ENCODE data around the gene CA5B.
"Not testable (repeated sequence)": the region's sequence is repeated elsewhere in the genome, so short reads cannot be mapped to it uniquely, and the experiment has no call there.

Gene CA5B

DNA sequence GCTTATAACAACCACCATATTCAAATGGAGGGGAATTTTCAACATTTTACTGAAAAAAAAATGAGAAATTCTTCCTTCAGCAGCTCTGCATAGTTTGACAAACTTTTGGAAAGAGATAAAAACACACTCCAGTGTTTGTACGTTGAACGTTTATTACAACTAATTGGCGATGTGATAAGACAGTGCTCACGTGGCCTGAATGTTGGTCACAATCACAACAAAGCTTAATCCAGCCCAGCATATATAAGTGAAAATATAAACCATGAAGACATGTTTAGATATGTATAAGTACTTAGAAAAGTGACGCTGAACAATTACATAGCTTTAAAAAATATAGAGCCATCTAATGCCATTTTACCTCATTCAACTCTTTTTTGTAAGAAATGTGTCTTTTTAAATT, 87.9 kb downstream of the CA5B start:
- Histone ChIP-seq H3K4me1 (ENCODE audit: control insufficient read depth in 5 of 5, insufficient read depth in 5 of 5, low read length in 5 of 5) (no peaks in the 10 kb centered on the region), H3K27ac (ENCODE audit: low read depth, low read length) (no peak overlapping the region), H3K27me3 (ENCODE audit: control insufficient read depth in 5 of 5, insufficient read depth in 4 of 5, low read length in 5 of 5) (no peaks in the 10 kb centered on the region), H3K9me3 (ENCODE audit: control insufficient read depth in 5 of 5, low read length in 5 of 5) (no peaks in the 10 kb centered on the region), H3K9ac (ENCODE audit: low read length in 5 of 5) (no peak overlapping the region), H3K36me3 (ENCODE audit: control insufficient read depth in 5 of 5, insufficient read depth in 5 of 5, low read length in 5 of 5) (peaks cover 19 to 30% (median 26%) of the 10 kb centered on the region in 5 donors), H3K4me3 (ENCODE audit: low read depth in 1 of 5, low read length in 5 of 5) (no peak overlapping the region)

DNA sequence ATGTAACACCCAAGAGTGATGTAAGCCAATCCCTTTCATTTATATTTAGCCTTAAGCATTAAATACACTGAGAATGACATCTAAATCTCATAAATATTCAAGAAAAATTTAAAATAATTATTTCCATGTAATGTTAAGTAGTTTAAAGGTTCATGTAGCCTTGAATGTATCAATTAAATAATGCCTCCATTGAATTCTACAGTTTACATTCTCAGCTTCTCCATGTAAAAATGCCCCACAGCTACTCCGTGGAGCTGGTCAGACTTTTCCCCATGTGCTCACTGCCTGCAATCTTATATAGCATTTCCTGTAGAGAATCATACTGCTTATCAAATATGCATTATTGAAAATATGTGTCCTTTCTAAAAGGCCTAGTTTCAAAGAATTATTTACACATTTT, 91.1 kb downstream of the CA5B start:
- no peaks in the 10 kb centered on the region for H3K27me3 ChIP-seq (ENCODE audit: control insufficient read depth in 5 of 5, insufficient read depth in 4 of 5, low read length in 5 of 5)
- peaks cover 0 to 3% (median 0%) of the 10 kb centered on the region in 5 donors for H3K4me1 ChIP-seq (ENCODE audit: control insufficient read depth in 5 of 5, insufficient read depth in 5 of 5, low read length in 5 of 5)
- no peaks in the 10 kb centered on the region for H3K9me3 ChIP-seq (ENCODE audit: control insufficient read depth in 5 of 5, low read length in 5 of 5)
- H3K4me3 ChIP-seq (ENCODE audit: low read depth in 1 of 5, low read length in 5 of 5) = no peak overlapping the region
- H3K36me3 ChIP-seq (ENCODE audit: control insufficient read depth in 5 of 5, insufficient read depth in 5 of 5, low read length in 5 of 5) = peaks cover 6 to 16% (median 7%) of the 10 kb centered on the region in 5 donors
- no peak overlapping the region for H3K27ac ChIP-seq (ENCODE audit: low read depth, low read length)
- H3K9ac ChIP-seq (ENCODE audit: low read length in 5 of 5) = no peak overlapping the region

DNA sequence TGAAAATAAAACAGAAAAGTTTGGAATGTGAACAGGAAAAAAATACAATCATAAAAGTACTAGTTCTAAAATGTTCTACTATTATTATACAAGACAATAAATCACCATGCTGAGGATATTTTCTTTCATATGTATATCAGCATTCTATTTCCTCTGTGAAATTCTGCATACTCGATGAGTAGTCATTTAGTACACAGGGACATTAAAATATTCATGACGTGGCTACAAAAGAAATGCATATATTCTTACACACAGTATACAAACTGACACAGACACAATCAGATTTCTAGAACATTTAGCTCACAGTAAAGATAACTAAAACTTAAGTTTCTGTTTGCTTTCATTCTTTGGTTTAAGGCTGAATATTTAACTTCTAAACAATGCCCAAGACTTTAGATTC, 93.3 kb downstream of the CA5B start:
- peaks cover 5 to 12% (median 6%) of the 10 kb centered on the region in 5 donors for H3K36me3 ChIP-seq (ENCODE audit: control insufficient read depth in 5 of 5, insufficient read depth in 5 of 5, low read length in 5 of 5)
- not testable (repeated sequence) for H3K4me3 ChIP-seq (ENCODE audit: low read depth in 1 of 5, low read length in 5 of 5); H3K27ac ChIP-seq (ENCODE audit: low read depth, low read length); H3K27me3 ChIP-seq (ENCODE audit: control insufficient read depth in 5 of 5, insufficient read depth in 4 of 5, low read length in 5 of 5); H3K9ac ChIP-seq (ENCODE audit: low read length in 5 of 5); H3K9me3 ChIP-seq (ENCODE audit: control insufficient read depth in 5 of 5, low read length in 5 of 5); H3K4me1 ChIP-seq (ENCODE audit: control insufficient read depth in 5 of 5, insufficient read depth in 5 of 5, low read length in 5 of 5)

DNA sequence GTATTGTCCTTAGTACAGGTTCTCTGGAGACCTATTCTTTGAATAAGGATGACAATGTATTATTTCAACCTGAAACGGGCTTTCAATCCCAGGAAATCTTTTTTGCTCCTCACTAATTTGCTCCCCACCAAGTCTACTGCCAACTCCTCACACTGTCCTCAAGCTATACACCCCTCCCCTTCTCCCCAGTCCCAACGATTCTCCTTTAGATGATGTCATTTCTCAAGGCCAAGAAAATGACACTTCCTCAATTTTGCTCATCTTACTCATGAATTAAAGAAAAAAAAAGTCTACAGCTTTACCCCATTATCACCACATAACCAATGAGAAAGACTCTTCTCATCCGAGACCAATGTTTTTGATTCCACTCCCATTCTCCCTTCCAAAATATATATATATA, 96.0 kb downstream of the CA5B start:
- Histone ChIP-seq H3K36me3 (ENCODE audit: control insufficient read depth in 5 of 5, insufficient read depth in 5 of 5, low read length in 5 of 5) (no peaks in the 10 kb centered on the region), H3K4me3 (ENCODE audit: low read depth in 1 of 5, low read length in 5 of 5) (no peak overlapping the region), H3K27me3 (ENCODE audit: control insufficient read depth in 5 of 5, insufficient read depth in 4 of 5, low read length in 5 of 5) (no peaks in the 10 kb centered on the region), H3K27ac (ENCODE audit: low read depth, low read length) (no peak overlapping the region), H3K9ac (ENCODE audit: low read length in 5 of 5) (no peak overlapping the region), H3K4me1 (ENCODE audit: control insufficient read depth in 5 of 5, insufficient read depth in 5 of 5, low read length in 5 of 5) (peaks cover 0 to 3% (median 0%) of the 10 kb centered on the region in 5 donors), H3K9me3 (ENCODE audit: control insufficient read depth in 5 of 5, low read length in 5 of 5) (no peaks in the 10 kb centered on the region)

DNA sequence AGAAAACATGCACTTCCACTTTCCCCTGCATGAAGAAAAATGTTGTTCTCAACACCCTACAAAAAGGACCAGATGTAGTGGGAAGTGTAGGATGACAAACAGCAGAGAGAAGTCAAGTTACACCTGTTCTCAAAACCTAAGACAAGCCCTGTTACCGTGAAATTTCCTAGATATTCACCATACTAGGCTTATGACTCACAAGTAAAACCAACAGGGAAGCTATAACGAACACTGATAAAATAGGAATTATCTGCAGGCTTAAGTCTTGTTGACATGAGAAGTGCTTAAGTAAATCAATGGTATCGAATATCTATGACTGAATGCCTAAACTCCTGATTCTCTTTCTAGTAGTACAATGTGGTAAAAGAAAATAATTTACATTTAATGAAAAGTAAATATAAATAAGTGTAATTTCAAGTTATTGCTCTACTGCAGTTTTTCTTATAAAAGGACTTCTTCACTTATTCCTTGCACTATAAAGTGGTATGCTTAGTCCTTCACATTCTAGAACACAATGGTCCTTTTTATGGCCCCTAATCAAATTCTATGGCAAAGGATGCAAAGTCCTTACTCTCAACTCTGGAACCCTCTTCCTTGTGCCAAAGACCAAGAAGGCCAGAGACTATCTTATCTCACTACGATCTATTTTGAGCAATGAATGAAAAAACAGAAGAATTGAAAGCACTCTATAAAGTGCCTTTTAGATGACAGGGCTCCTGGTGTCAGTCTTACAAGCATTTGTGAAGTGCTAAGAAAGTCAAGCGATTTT, 96.9 kb downstream of the CA5B start:
- Histone ChIP-seq H3K27me3 (ENCODE audit: control insufficient read depth in 5 of 5, insufficient read depth in 4 of 5, low read length in 5 of 5) (no peaks in the 10 kb centered on the region), H3K27ac (ENCODE audit: low read depth, low read length) (no peak overlapping the region), H3K36me3 (ENCODE audit: control insufficient read depth in 5 of 5, insufficient read depth in 5 of 5, low read length in 5 of 5) (peaks cover 0 to 2% (median 0%) of the 10 kb centered on the region in 5 donors), H3K4me3 (ENCODE audit: low read depth in 1 of 5, low read length in 5 of 5) (no peak overlapping the region), H3K9me3 (ENCODE audit: control insufficient read depth in 5 of 5, low read length in 5 of 5) (no peaks in the 10 kb centered on the region), H3K9ac (ENCODE audit: low read length in 5 of 5) (no peak overlapping the region), H3K4me1 (ENCODE audit: control insufficient read depth in 5 of 5, insufficient read depth in 5 of 5, low read length in 5 of 5) (peaks cover 0 to 3% (median 0%) of the 10 kb centered on the region in 5 donors)

Measured in subcutaneous abdominal adipose tissue (tissue), 5 donors.